ACHN (cell line): Measurements from ENCODE around the gene CRIP3.

Experiments used
- DNase-seq: peaks from one replicate; pipeline ENCODE4 v3.0.0-alpha.2; 2015
- in situ Hi-C: cut with HindIII; loops from 2 replicates; pipeline ENCODE4 v1.10.0; 2017; ENCODE audit warnings: low sequenced_read_pairs, low pct_ligation_motif_present, low pct_unique_long_range_greater_than_20kb

The CRIP3 gene

GRCh38 chr6:43263314-43264178 is 45.1 kb downstream of the CRIP3 start:
- in situ Hi-C loops: no loop called here

GRCh38 chr6:43262780-43263313 is 45.8 kb downstream of the CRIP3 start:
- no peak for DNase-seq
- in situ Hi-C loops: no loop called here

More at GRCh38 chr6:43263314-43264178, 45.1 kb downstream of the CRIP3 start:
- DNase-seq: peak; percentile 62

GRCh38 chr6:43262000-43262779 is 46.4 kb downstream of the CRIP3 start:
- in situ Hi-C loops: no loop called here
- no peak for DNase-seq

GRCh38 chr6:43261198-43261597 is 47.4 kb downstream of the CRIP3 start:
- DNase-seq: no peak
- in situ Hi-C loops: no loop called here

- no peak for DNase-seq
- in situ Hi-C loops: no loop called here
These were observed 47.8 kb downstream of the CRIP3 start for GRCh38 chr6:43260791-43261190.

GRCh38 chr6:43258807-43259686 is 49.6 kb downstream of the CRIP3 start:
- in situ Hi-C loops: no loop called here
- DNase-seq: no peak

GRCh38 chr6:43258180-43258579 is 50.4 kb downstream of the CRIP3 start:
- in situ Hi-C loops: no loop called here
- DNase-seq: no peak

- no peak for DNase-seq
These were observed 51.1 kb downstream of the CRIP3 start for GRCh38 chr6:43257367-43258145.

GRCh38 chr6:43256670-43257366 is 51.8 kb downstream of the CRIP3 start:
- no peak for DNase-seq
- in situ Hi-C loops: no loop called here

More at GRCh38 chr6:43257367-43258145, 51.1 kb downstream of the CRIP3 start:
- in situ Hi-C loops: no loop called here
